ENCODE results near the gene TENT5A. TPM values are rescaled to one million over a fixed set of nuclear protein-coding genes. Genes with fewer than 3 reads are reported as not detected.
"Not testable (repeated sequence)": the region's sequence is repeated elsewhere in the genome, so short reads cannot be mapped to it uniquely, and the experiment has no call there.

Gene TENT5A
- 10 to 100 TPM; 43.6 to 58.2 TPM for total RNA-seq
- long read RNA-seq, donor 1, full-length matches to known transcripts = 46 of 71 reads
- long read RNA-seq, donor 1, partial matches to known transcripts = 4 of 71 reads
- long read RNA-seq, donor 1, other reads (novel, unspliced or antisense) = 21 of 71 reads
- long read RNA-seq, donor 2, full-length matches to known transcripts = 505 of 553 reads
- long read RNA-seq, donor 2, partial matches to known transcripts = 22 of 553 reads
- long read RNA-seq, donor 2, other reads (novel, unspliced or antisense) = 26 of 553 reads

GRCh38 chr6:81752084-81752920, at the start of gene TENT5A:
TENT5A (minus strand) TSS chr6:81752681; CDS start chr6:81752141, 540 bp downstream.
- intact Hi-C loops (cut with DNase I) = loop anchor here (5.0 to 10.0 kb wide), 4 partner anchors 145 to 1148 kb away; no protein-coding TSS in a partner anchor
- peak; percentile 98 for DNase-seq (ENCODE audit: low spot score)

GRCh38 chr6:81801489-81801888, 49.0 kb upstream of the TENT5A start:
- DNase-seq (ENCODE audit: low spot score) = no peak
- intact Hi-C loops (cut with DNase I) = no loop called here

DNA sequence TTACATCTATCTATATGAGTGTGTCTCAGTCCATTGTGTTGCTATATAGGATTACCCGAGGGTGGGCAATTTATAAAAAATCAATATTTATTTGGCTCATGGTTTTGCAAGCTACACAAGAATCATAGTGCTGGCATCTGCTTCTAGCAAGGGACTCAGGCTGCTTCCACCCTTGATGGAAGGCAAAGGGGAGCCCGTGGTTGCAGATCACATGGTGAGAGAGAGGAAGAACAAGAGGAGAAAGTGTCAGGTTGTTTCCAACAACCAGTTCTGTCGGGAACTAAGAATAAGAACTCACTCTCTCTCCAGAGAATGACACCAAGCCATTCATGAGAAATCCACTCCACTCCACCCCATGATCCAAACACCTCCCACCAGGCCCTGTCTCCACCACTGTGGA, 48.2 kb upstream of the TENT5A start:
- intact Hi-C loops (cut with DNase I) = no loop called here
- DNase-seq (ENCODE audit: low spot score) = no peak

DNA sequence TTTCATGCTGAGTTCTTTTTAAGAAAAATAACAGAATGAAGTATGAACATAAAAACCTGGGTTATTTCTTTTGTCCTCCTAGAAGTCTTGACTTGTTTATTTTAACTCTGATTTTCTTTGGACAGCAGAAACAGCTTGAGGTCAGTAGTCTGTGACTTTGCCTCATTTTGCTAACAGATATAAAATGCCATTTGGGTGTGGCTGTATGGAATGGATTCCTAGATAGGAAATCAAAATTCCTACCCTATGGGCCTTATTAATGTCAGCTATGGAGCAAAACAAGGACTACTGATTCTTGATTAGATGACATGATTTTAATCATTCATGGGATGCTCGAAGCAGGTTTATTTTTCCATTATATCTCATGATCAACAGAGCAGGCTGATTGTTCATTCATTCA, 46.8 kb upstream of the TENT5A start:
- intact Hi-C loops (cut with DNase I) = loop anchor here in 1 of 2 donors (5.0 kb wide), 1 partner anchor 837 kb away; no protein-coding TSS in a partner anchor
- DNase-seq (ENCODE audit: low spot score) = no peak

GRCh38 chr6:81797591-81797990, 45.1 kb upstream of the TENT5A start:
- DNase-seq (ENCODE audit: low spot score) = no peak
- intact Hi-C loops (cut with DNase I) = loop anchor here in 1 of 2 donors (5.0 kb wide), 1 partner anchor 835 kb away; no protein-coding TSS in a partner anchor

GRCh38 chr6:81795890-81796289, 43.4 kb upstream of the TENT5A start:
- DNase-seq (ENCODE audit: low spot score) = no peak
- intact Hi-C loops (cut with DNase I) = loop anchor here in 1 of 2 donors (5.0 kb wide), 1 partner anchor 834 kb away; no protein-coding TSS in a partner anchor

- intact Hi-C loops (cut with DNase I) = no loop called here
- DNase-seq (ENCODE audit: low spot score) = no peak
These were observed 41.5 kb upstream of the TENT5A start for GRCh38 chr6:81793821-81794475.

- no peak for DNase-seq (ENCODE audit: low spot score)
- intact Hi-C loops (cut with DNase I) = no loop called here
These were observed 40.3 kb upstream of the TENT5A start for GRCh38 chr6:81792826-81793225.

GRCh38 chr6:81791756-81792155, 39.3 kb upstream of the TENT5A start:
- intact Hi-C loops (cut with DNase I) = no loop called here

GRCh38 chr6:81790034-81790433, 37.6 kb upstream of the TENT5A start:
- intact Hi-C loops (cut with DNase I) = no loop called here

More at GRCh38 chr6:81791756-81792155, 39.3 kb upstream of the TENT5A start:
- DNase-seq (ENCODE audit: low spot score) = no peak

GRCh38 chr6:81789291-81789690, 36.8 kb upstream of the TENT5A start:
- intact Hi-C loops (cut with DNase I) = no loop called here
- no peak for DNase-seq (ENCODE audit: low spot score)

More at GRCh38 chr6:81790034-81790433, 37.6 kb upstream of the TENT5A start:
- no peak for DNase-seq (ENCODE audit: low spot score)

DNA sequence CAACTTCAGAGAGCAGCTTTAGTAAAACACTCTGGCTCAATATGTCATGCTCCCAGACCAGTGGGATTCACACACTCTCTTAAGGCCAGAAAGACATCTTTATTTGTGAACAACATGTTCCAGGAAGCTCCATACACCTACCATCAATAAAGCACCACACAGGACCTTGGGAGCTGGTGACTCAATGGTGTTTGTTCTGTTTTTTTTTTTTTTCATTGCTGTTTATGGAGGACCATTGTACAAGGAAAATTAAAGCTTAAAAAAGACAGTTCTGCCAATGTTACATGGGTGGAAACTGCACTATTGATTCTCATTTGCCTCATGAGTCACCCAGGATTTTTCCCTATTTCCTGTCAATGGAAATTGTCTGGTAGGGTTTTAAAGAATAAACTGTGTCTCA, 36.3 kb upstream of the TENT5A start:
- intact Hi-C loops (cut with DNase I) = no loop called here
- DNase-seq (ENCODE audit: low spot score) = no peak

GRCh38 chr6:81787313-81788068, 35.0 kb upstream of the TENT5A start:
- intact Hi-C loops (cut with DNase I) = no loop called here
- DNase-seq (ENCODE audit: low spot score) = no peak

- intact Hi-C loops (cut with DNase I) = no loop called here
- no peak for DNase-seq (ENCODE audit: low spot score)
These were observed 33.7 kb upstream of the TENT5A start for GRCh38 chr6:81786150-81786549.

- intact Hi-C loops (cut with DNase I) = no loop called here
- DNase-seq (ENCODE audit: low spot score) = no peak
These were observed 32.9 kb upstream of the TENT5A start for GRCh38 chr6:81785377-81785776.

- intact Hi-C loops (cut with DNase I) = no loop called here
- no peak for DNase-seq (ENCODE audit: low spot score)
These were observed 31.4 kb upstream of the TENT5A start for GRCh38 chr6:81783893-81784292.

- DNase-seq (ENCODE audit: low spot score) = no peak
- intact Hi-C loops (cut with DNase I) = no loop called here
These were observed 29.1 kb upstream of the TENT5A start for GRCh38 chr6:81781624-81782023.

DNA sequence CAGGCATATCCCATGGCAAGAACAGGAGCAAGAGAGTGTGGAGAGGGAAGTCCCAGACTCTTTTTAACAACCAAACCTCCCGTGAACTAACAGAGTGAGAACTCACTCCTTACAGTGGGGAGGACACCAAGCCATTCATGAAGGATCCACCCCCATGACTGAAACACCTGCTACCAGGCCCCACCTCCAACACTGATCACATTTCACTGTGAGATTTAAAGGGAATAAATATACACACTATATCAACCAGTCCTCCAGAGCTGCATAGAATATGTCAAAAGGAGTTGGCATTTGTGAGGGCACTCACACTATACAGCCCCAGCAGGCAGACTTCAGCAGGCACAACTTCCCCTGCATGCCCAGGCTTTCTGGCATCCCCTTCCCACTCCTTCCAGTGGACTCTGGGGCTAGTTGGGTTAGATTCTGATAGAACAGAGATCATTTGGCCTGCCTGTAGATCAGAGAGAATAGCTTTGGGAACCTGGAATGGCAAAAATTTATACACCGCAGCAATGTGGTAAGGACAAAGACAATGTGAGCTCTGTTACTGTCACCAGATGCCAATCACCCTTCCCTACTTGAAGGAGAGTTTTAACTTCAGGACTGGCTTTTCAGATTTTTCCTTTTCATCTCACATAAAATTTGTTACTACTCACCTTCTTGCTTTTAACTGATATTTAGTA, 25.2 kb upstream of the TENT5A start:
- DNase-seq (ENCODE audit: low spot score) = no peak
- intact Hi-C loops (cut with DNase I) = no loop called here

GRCh38 chr6:81776219-81776618, 23.7 kb upstream of the TENT5A start:
- intact Hi-C loops (cut with DNase I) = not testable (repeated sequence)

More at GRCh38 chr6:81776219-81776618, 23.7 kb upstream of the TENT5A start:
- DNase-seq (ENCODE audit: low spot score) = not testable (repeated sequence)

Data from posterior vena cava (tissue), 2 donors.